ENCODE measurements around the gene LRRK1.

LRRK1 gene

GRCh38 chr15:100997442-100997841 is 78.3 kb downstream of the LRRK1 start:
- H3K79me2 ChIP-seq (ENCODE audit: control insufficient read depth, insufficient read depth, low read length), result no peaks in the 10 kb centered on the region
- no peak overlapping the region for H3K27ac ChIP-seq (ENCODE audit: low read depth, low read length)
- H4K8ac ChIP-seq (ENCODE audit: low read depth, low read length), result no peak overlapping the region
- DNase-seq, result no peak
- no peak overlapping the region for H2BK15ac ChIP-seq (replicated peaks; ENCODE audit: low read depth)
- no peak overlapping the region for H3K4me3 ChIP-seq (ENCODE audit: low read length)
- no CpG with 5 or more reads among the region's 1 CpG for WGBS (ENCODE audit: extremely low coverage, insufficient coverage, low lambda C conversion rate)
- H3K27me3 ChIP-seq (ENCODE audit: insufficient read depth, low read length, poor library complexity), result no peaks in the 10 kb centered on the region
- H3K4ac ChIP-seq (ENCODE audit: low read depth, low read length), result no peak overlapping the region
- no peak overlapping the region for H3K56ac ChIP-seq (ENCODE audit: low read length)
- H2BK120ac ChIP-seq (ENCODE audit: low read depth, low read length), result no peak overlapping the region
- no peaks in the 10 kb centered on the region for H3K4me1 ChIP-seq (ENCODE audit: control insufficient read depth, low read depth, low read length)
- H4K5ac ChIP-seq (ENCODE audit: low read length), result no peak overlapping the region
- H3K36me3 ChIP-seq (ENCODE audit: control insufficient read depth, insufficient read depth, low read length), result no peaks in the 10 kb centered on the region
- no peak overlapping the region for H3K23ac ChIP-seq (ENCODE audit: low read length)
- H2AK5ac ChIP-seq (ENCODE audit: low read length), result no peak overlapping the region
- no peak overlapping the region for H2BK5ac ChIP-seq (ENCODE audit: low read length)
- H3K79me1 ChIP-seq (ENCODE audit: low read length), result no peaks in the 10 kb centered on the region
- no peak overlapping the region for H3K18ac ChIP-seq (ENCODE audit: low read length)
- H3K4me2 ChIP-seq (ENCODE audit: low read length), result no peak overlapping the region
- H3K9ac ChIP-seq (ENCODE audit: low read length), result no peak overlapping the region

- WGBS (ENCODE audit: extremely low coverage, insufficient coverage, low lambda C conversion rate), result no CpG with 5 or more reads among the region's 1 CpG
- Histone ChIP-seq H3K9ac (ENCODE audit: low read length) (no peak overlapping the region), H2AK5ac (ENCODE audit: low read length) (no peak overlapping the region), H4K8ac (ENCODE audit: low read depth, low read length) (no peak overlapping the region), H3K79me1 (ENCODE audit: low read length) (no peaks in the 10 kb centered on the region), H3K56ac (ENCODE audit: low read length) (no peak overlapping the region), H3K36me3 (ENCODE audit: control insufficient read depth, insufficient read depth, low read length) (no peaks in the 10 kb centered on the region), H4K5ac (ENCODE audit: low read length) (no peak overlapping the region), H3K27ac (ENCODE audit: low read depth, low read length) (no peak overlapping the region), H2BK15ac (replicated peaks; ENCODE audit: low read depth) (no peak overlapping the region), H3K18ac (ENCODE audit: low read length) (no peak overlapping the region), H3K4ac (ENCODE audit: low read depth, low read length) (no peak overlapping the region), H3K4me1 (ENCODE audit: control insufficient read depth, low read depth, low read length) (no peaks in the 10 kb centered on the region), H3K4me2 (ENCODE audit: low read length) (no peak overlapping the region), H3K23ac (ENCODE audit: low read length) (no peak overlapping the region), H3K27me3 (ENCODE audit: insufficient read depth, low read length, poor library complexity) (no peaks in the 10 kb centered on the region), H3K4me3 (ENCODE audit: low read length) (no peak overlapping the region), H3K79me2 (ENCODE audit: control insufficient read depth, insufficient read depth, low read length) (no peaks in the 10 kb centered on the region), H2BK5ac (ENCODE audit: low read length) (no peak overlapping the region), H2BK120ac (ENCODE audit: low read depth, low read length) (no peak overlapping the region)
- no peak for DNase-seq
Measured at GRCh38 chr15:100998630-100999029, 79.5 kb downstream of the LRRK1 start.

GRCh38 chr15:100999369-100999768 is 80.2 kb downstream of the LRRK1 start:
- no peak overlapping the region for H2BK120ac ChIP-seq (ENCODE audit: low read depth, low read length)
- no peak overlapping the region for H3K9ac ChIP-seq (ENCODE audit: low read length)
- H2BK5ac ChIP-seq (ENCODE audit: low read length), result no peak overlapping the region
- no peak overlapping the region for H3K4ac ChIP-seq (ENCODE audit: low read depth, low read length)
- H4K8ac ChIP-seq (ENCODE audit: low read depth, low read length), result no peak overlapping the region
- H3K36me3 ChIP-seq (ENCODE audit: control insufficient read depth, insufficient read depth, low read length), result no peaks in the 10 kb centered on the region
- no peak overlapping the region for H2AK5ac ChIP-seq (ENCODE audit: low read length)
- no CpG with 5 or more reads among the region's 3 CpGs for WGBS (ENCODE audit: extremely low coverage, insufficient coverage, low lambda C conversion rate)
- no peak overlapping the region for H3K27ac ChIP-seq (ENCODE audit: low read depth, low read length)
- H3K4me2 ChIP-seq (ENCODE audit: low read length), result no peak overlapping the region
- H3K27me3 ChIP-seq (ENCODE audit: insufficient read depth, low read length, poor library complexity), result no peaks in the 10 kb centered on the region
- H3K4me3 ChIP-seq (ENCODE audit: low read length), result no peak overlapping the region
- no peak overlapping the region for H3K23ac ChIP-seq (ENCODE audit: low read length)
- no peak for DNase-seq
- H3K18ac ChIP-seq (ENCODE audit: low read length), result no peak overlapping the region
- H3K4me1 ChIP-seq (ENCODE audit: control insufficient read depth, low read depth, low read length), result no peaks in the 10 kb centered on the region
- H3K79me1 ChIP-seq (ENCODE audit: low read length), result no peaks in the 10 kb centered on the region
- H4K5ac ChIP-seq (ENCODE audit: low read length), result no peak overlapping the region
- H3K79me2 ChIP-seq (ENCODE audit: control insufficient read depth, insufficient read depth, low read length), result no peaks in the 10 kb centered on the region
- no peak overlapping the region for H2BK15ac ChIP-seq (replicated peaks; ENCODE audit: low read depth)
- H3K56ac ChIP-seq (ENCODE audit: low read length), result no peak overlapping the region

- peak; percentile 52 for DNase-seq
- no CpG with 5 or more reads among the region's 5 CpGs for WGBS (ENCODE audit: extremely low coverage, insufficient coverage, low lambda C conversion rate)
Measured at GRCh38 chr15:101000271-101000681, 81.1 kb downstream of the LRRK1 start.

GRCh38 chr15:101001056-101001455 is 81.9 kb downstream of the LRRK1 start:
- no CpG with 5 or more reads among the region's 6 CpGs for WGBS (ENCODE audit: extremely low coverage, insufficient coverage, low lambda C conversion rate)
- H3K27me3 ChIP-seq (ENCODE audit: insufficient read depth, low read length, poor library complexity), result no peaks in the 10 kb centered on the region
- no peak for DNase-seq

More at GRCh38 chr15:101000271-101000681, 81.1 kb downstream of the LRRK1 start:
- H3K79me2 ChIP-seq (ENCODE audit: control insufficient read depth, insufficient read depth, low read length), result no peaks in the 10 kb centered on the region
- H2BK15ac ChIP-seq (replicated peaks; ENCODE audit: low read depth), result no peak overlapping the region
- no peak overlapping the region for H3K27ac ChIP-seq (ENCODE audit: low read depth, low read length)
- no peak overlapping the region for H2BK5ac ChIP-seq (ENCODE audit: low read length)
- no peaks in the 10 kb centered on the region for H3K27me3 ChIP-seq (ENCODE audit: insufficient read depth, low read length, poor library complexity)
- no peaks in the 10 kb centered on the region for H3K36me3 ChIP-seq (ENCODE audit: control insufficient read depth, insufficient read depth, low read length)
- H3K4me1 ChIP-seq (ENCODE audit: control insufficient read depth, low read depth, low read length), result no peaks in the 10 kb centered on the region
- H2BK120ac ChIP-seq (ENCODE audit: low read depth, low read length), result no peak overlapping the region
- H3K79me1 ChIP-seq (ENCODE audit: low read length), result no peaks in the 10 kb centered on the region
- H3K23ac ChIP-seq (ENCODE audit: low read length), result no peak overlapping the region
- H3K4ac ChIP-seq (ENCODE audit: low read depth, low read length), result no peak overlapping the region
- no peak overlapping the region for H2AK5ac ChIP-seq (ENCODE audit: low read length)
- H3K4me2 ChIP-seq (ENCODE audit: low read length), result no peak overlapping the region
- no peak overlapping the region for H4K5ac ChIP-seq (ENCODE audit: low read length)
- no peak overlapping the region for H3K9ac ChIP-seq (ENCODE audit: low read length)
- H3K18ac ChIP-seq (ENCODE audit: low read length), result no peak overlapping the region
- H3K56ac ChIP-seq (ENCODE audit: low read length), result no peak overlapping the region
- H3K4me3 ChIP-seq (ENCODE audit: low read length), result no peak overlapping the region
- H4K8ac ChIP-seq (ENCODE audit: low read depth, low read length), result no peak overlapping the region

GRCh38 chr15:101001796-101002195 is 82.6 kb downstream of the LRRK1 start:
- no peaks in the 10 kb centered on the region for H3K4me1 ChIP-seq (ENCODE audit: control insufficient read depth, low read depth, low read length)
- no peak overlapping the region for H3K56ac ChIP-seq (ENCODE audit: low read length)
- no CpG with 5 or more reads among the region's 5 CpGs for WGBS (ENCODE audit: extremely low coverage, insufficient coverage, low lambda C conversion rate)
- no peak overlapping the region for H3K9ac ChIP-seq (ENCODE audit: low read length)
- H3K18ac ChIP-seq (ENCODE audit: low read length), result no peak overlapping the region
- no peak overlapping the region for H2AK5ac ChIP-seq (ENCODE audit: low read length)
- no peak for DNase-seq
- no peaks in the 10 kb centered on the region for H3K79me2 ChIP-seq (ENCODE audit: control insufficient read depth, insufficient read depth, low read length)
- no peak overlapping the region for H3K4ac ChIP-seq (ENCODE audit: low read depth, low read length)
- H3K79me1 ChIP-seq (ENCODE audit: low read length), result no peaks in the 10 kb centered on the region
- no peak overlapping the region for H2BK120ac ChIP-seq (ENCODE audit: low read depth, low read length)
- H2BK5ac ChIP-seq (ENCODE audit: low read length), result no peak overlapping the region
- no peak overlapping the region for H3K27ac ChIP-seq (ENCODE audit: low read depth, low read length)
- H3K4me2 ChIP-seq (ENCODE audit: low read length), result no peak overlapping the region
- no peaks in the 10 kb centered on the region for H3K27me3 ChIP-seq (ENCODE audit: insufficient read depth, low read length, poor library complexity)
- no peak overlapping the region for H3K23ac ChIP-seq (ENCODE audit: low read length)
- no peak overlapping the region for H4K8ac ChIP-seq (ENCODE audit: low read depth, low read length)
- H2BK15ac ChIP-seq (replicated peaks; ENCODE audit: low read depth), result no peak overlapping the region
- H3K4me3 ChIP-seq (ENCODE audit: low read length), result no peak overlapping the region
- no peaks in the 10 kb centered on the region for H3K36me3 ChIP-seq (ENCODE audit: control insufficient read depth, insufficient read depth, low read length)
- no peak overlapping the region for H4K5ac ChIP-seq (ENCODE audit: low read length)

More at GRCh38 chr15:101001056-101001455, 81.9 kb downstream of the LRRK1 start:
- no peaks in the 10 kb centered on the region for H3K79me1 ChIP-seq (ENCODE audit: low read length)
- H2BK120ac ChIP-seq (ENCODE audit: low read depth, low read length), result no peak overlapping the region
- no peak overlapping the region for H3K18ac ChIP-seq (ENCODE audit: low read length)
- H3K27ac ChIP-seq (ENCODE audit: low read depth, low read length), result no peak overlapping the region
- H3K4me1 ChIP-seq (ENCODE audit: control insufficient read depth, low read depth, low read length), result no peaks in the 10 kb centered on the region
- H2BK15ac ChIP-seq (replicated peaks; ENCODE audit: low read depth), result no peak overlapping the region
- H4K8ac ChIP-seq (ENCODE audit: low read depth, low read length), result no peak overlapping the region
- no peak overlapping the region for H2AK5ac ChIP-seq (ENCODE audit: low read length)
- no peak overlapping the region for H3K4me3 ChIP-seq (ENCODE audit: low read length)
- no peaks in the 10 kb centered on the region for H3K36me3 ChIP-seq (ENCODE audit: control insufficient read depth, insufficient read depth, low read length)
- H3K56ac ChIP-seq (ENCODE audit: low read length), result no peak overlapping the region
- no peak overlapping the region for H3K4me2 ChIP-seq (ENCODE audit: low read length)
- H3K23ac ChIP-seq (ENCODE audit: low read length), result no peak overlapping the region
- H3K9ac ChIP-seq (ENCODE audit: low read length), result no peak overlapping the region
- H4K5ac ChIP-seq (ENCODE audit: low read length), result no peak overlapping the region
- H2BK5ac ChIP-seq (ENCODE audit: low read length), result no peak overlapping the region
- no peaks in the 10 kb centered on the region for H3K79me2 ChIP-seq (ENCODE audit: control insufficient read depth, insufficient read depth, low read length)
- H3K4ac ChIP-seq (ENCODE audit: low read depth, low read length), result no peak overlapping the region

All from mesendoderm (in vitro differentiated cells).